ENCODE results near the gene CSRP3.
A peak's percentile ranks its signal among the peaks of the same experiment; 100 is the strongest.

The CSRP3 gene

GRCh38 chr11:19201737-19202605 is at the start of gene CSRP3:
TSS of gene CSRP3 (minus strand) at chr11:19201983. CDS start at chr11:19192448, 9,535 bp downstream.
- H3K27ac Mint-ChIP-seq: no peak within 1 kb of the TSS
- no peaks in the 10 kb centered on the region for H3K9me3 Mint-ChIP-seq
- ATAC-seq (no peak), DNase-seq (ENCODE audit: low spot score in 2 of 2) (no peak)
- no peak within 1 kb of the TSS for H3K4me3 Mint-ChIP-seq
- no peaks in the 10 kb centered on the region for H3K4me1 Mint-ChIP-seq
- H3K36me3 Mint-ChIP-seq: no peaks in the 10 kb centered on the region

- Mint-ChIP-seq H3K9me3 (no peaks in the 10 kb centered on the region), H3K4me3 (no peak overlapping the region), H3K36me3 (no peaks in the 10 kb centered on the region), H3K4me1 (no peaks in the 10 kb centered on the region), H3K27ac (no peak overlapping the region)
- DNase-seq (ENCODE audit: low spot score in 2 of 2): no peak
- no peak for ATAC-seq
Measured at GRCh38 chr11:19251577-19251976, 49.8 kb upstream of the CSRP3 start.

GRCh38 chr11:19246816-19247215 is 45.0 kb upstream of the CSRP3 start:
- DNase-seq (ENCODE audit: low spot score in 2 of 2): no peak
- Mint-ChIP-seq H3K9me3 (no peaks in the 10 kb centered on the region), H3K27ac (no peak overlapping the region), H3K4me3 (no peak overlapping the region), H3K4me1 (peaks cover 9% of the 10 kb centered on the region), H3K36me3 (peaks cover 8% of the 10 kb centered on the region)
- ATAC-seq: no peak

- ATAC-seq (no peak), DNase-seq (ENCODE audit: low spot score in 2 of 2) (no peak)
- peaks cover 14% of the 10 kb centered on the region for H3K36me3 Mint-ChIP-seq
- no peaks in the 10 kb centered on the region for H3K9me3 Mint-ChIP-seq
- no peak overlapping the region for H3K4me3 Mint-ChIP-seq
- H3K27ac Mint-ChIP-seq: no peak overlapping the region
- H3K4me1 Mint-ChIP-seq: peaks cover 9% of the 10 kb centered on the region
Measured at GRCh38 chr11:19245351-19245750, 43.6 kb upstream of the CSRP3 start.

GRCh38 chr11:19244621-19245020 is 42.8 kb upstream of the CSRP3 start:
- H3K9me3 Mint-ChIP-seq: no peaks in the 10 kb centered on the region
- peaks cover 14% of the 10 kb centered on the region for H3K36me3 Mint-ChIP-seq
- H3K4me1 Mint-ChIP-seq: peaks cover 9% of the 10 kb centered on the region
- H3K4me3 Mint-ChIP-seq: no peak overlapping the region
- H3K27ac Mint-ChIP-seq: no peak overlapping the region
- no peak for DNase-seq (ENCODE audit: low spot score in 2 of 2)
- ATAC-seq: no peak

- Mint-ChIP-seq H3K27ac (no peak overlapping the region), H3K4me3 (no peak overlapping the region), H3K4me1 (peaks cover 9% of the 10 kb centered on the region), H3K36me3 (peaks cover 19% of the 10 kb centered on the region), H3K9me3 (no peaks in the 10 kb centered on the region)
- DNase-seq (ENCODE audit: low spot score in 2 of 2) (no peak), ATAC-seq (no peak)
Measured at GRCh38 chr11:19244084-19244483, 42.3 kb upstream of the CSRP3 start.

GRCh38 chr11:19243613-19244012 is 41.8 kb upstream of the CSRP3 start:
- H3K9me3 Mint-ChIP-seq: no peaks in the 10 kb centered on the region
- H3K4me1 Mint-ChIP-seq: peaks cover 9% of the 10 kb centered on the region
- no peak overlapping the region for H3K4me3 Mint-ChIP-seq
- DNase-seq (ENCODE audit: low spot score in 2 of 2) (no peak), ATAC-seq (no peak)
- H3K27ac Mint-ChIP-seq: no peak overlapping the region
- peaks cover 24% of the 10 kb centered on the region for H3K36me3 Mint-ChIP-seq

- Mint-ChIP-seq H3K36me3 (peaks cover 28% of the 10 kb centered on the region), H3K9me3 (no peaks in the 10 kb centered on the region), H3K27ac (no peak overlapping the region), H3K4me1 (peaks cover 9% of the 10 kb centered on the region), H3K4me3 (peak overlapping the region; percentile 87)
- no peak for DNase-seq (ENCODE audit: low spot score in 2 of 2)
- ATAC-seq: no peak
Measured at GRCh38 chr11:19243143-19243542, 41.4 kb upstream of the CSRP3 start.

GRCh38 chr11:19242179-19242932 is 40.6 kb upstream of the CSRP3 start:
- Mint-ChIP-seq H3K4me1 (peaks cover 9% of the 10 kb centered on the region), H3K4me3 (peak overlapping the region; percentile 87), H3K36me3 (peaks cover 35% of the 10 kb centered on the region), H3K9me3 (no peaks in the 10 kb centered on the region), H3K27ac (peak overlapping the region; percentile 92)
- DNase-seq (ENCODE audit: low spot score in 2 of 2): no peak
- ATAC-seq: no peak

GRCh38 chr11:19241260-19242178 is 39.7 kb upstream of the CSRP3 start:
- Mint-ChIP-seq H3K27ac (peak overlapping the region; percentile 92), H3K4me3 (peak overlapping the region; percentile 87), H3K9me3 (no peaks in the 10 kb centered on the region), H3K4me1 (peaks cover 9% of the 10 kb centered on the region), H3K36me3 (peaks cover 43% of the 10 kb centered on the region)
- DNase-seq (ENCODE audit: low spot score in 2 of 2) (peak in 1 of 2 donors; percentile 83), ATAC-seq (peak; percentile 59)

GRCh38 chr11:19240420-19241259 is 38.9 kb upstream of the CSRP3 start, which contains the start of gene E2F8:
TSS of gene E2F8 (minus strand) at chr11:19240945. CDS start at chr11:19240121, 824 bp downstream.
- peaks cover 43% of the 10 kb centered on the region for H3K36me3 Mint-ChIP-seq
- peak; percentile 87 for ATAC-seq
- peaks cover 9% of the 10 kb centered on the region for H3K4me1 Mint-ChIP-seq
- peak within 1 kb of the TSS; percentile 92 for H3K27ac Mint-ChIP-seq
- H3K4me3 Mint-ChIP-seq: peak within 1 kb of the TSS; percentile 87
- DNase-seq (ENCODE audit: low spot score in 2 of 2): peak; percentile 84 to 97
- H3K9me3 Mint-ChIP-seq: no peaks in the 10 kb centered on the region

GRCh38 chr11:19239039-19239438 is 37.3 kb upstream of the CSRP3 start:
- H3K27ac Mint-ChIP-seq: no peak overlapping the region
- H3K9me3 Mint-ChIP-seq: no peaks in the 10 kb centered on the region
- peak overlapping the region; percentile 5 for H3K4me3 Mint-ChIP-seq
- peaks cover 9% of the 10 kb centered on the region for H3K4me1 Mint-ChIP-seq
- DNase-seq (ENCODE audit: low spot score in 2 of 2) (no peak), ATAC-seq (no peak)
- peaks cover 58% of the 10 kb centered on the region for H3K36me3 Mint-ChIP-seq

- no peak overlapping the region for H3K4me3 Mint-ChIP-seq
- peaks cover 58% of the 10 kb centered on the region for H3K36me3 Mint-ChIP-seq
- no peaks in the 10 kb centered on the region for H3K9me3 Mint-ChIP-seq
- peaks cover 14% of the 10 kb centered on the region for H3K4me1 Mint-ChIP-seq
- no peak for DNase-seq (ENCODE audit: low spot score in 2 of 2)
- no peak overlapping the region for H3K27ac Mint-ChIP-seq
- no peak for ATAC-seq
Measured at GRCh38 chr11:19237813-19238212, 36.0 kb upstream of the CSRP3 start.

GRCh38 chr11:19237381-19237780 is 35.6 kb upstream of the CSRP3 start:
- DNase-seq (ENCODE audit: low spot score in 2 of 2): no peak
- ATAC-seq: no peak
- no peaks in the 10 kb centered on the region for H3K9me3 Mint-ChIP-seq
- H3K4me3 Mint-ChIP-seq: no peak overlapping the region
- H3K36me3 Mint-ChIP-seq: peaks cover 56% of the 10 kb centered on the region
- peaks cover 11% of the 10 kb centered on the region for H3K4me1 Mint-ChIP-seq
- no peak overlapping the region for H3K27ac Mint-ChIP-seq
